ENCODE measurements around the gene KRTAP10-3. TPM values are rescaled to one million over a fixed set of nuclear protein-coding genes. Genes with fewer than 3 reads are reported as not detected.

Gene KRTAP10-3
- total RNA-seq, 1 donor from 2014 or later = not detected

- DNase-seq = peak; percentile 45
- Histone ChIP-seq H3K4me3 (no peak overlapping the region), H3K27ac (no peak overlapping the region), H3K9me3 (no peaks in the 10 kb centered on the region), H3K27me3 (peaks cover 4% of the 10 kb centered on the region), H3K4me1 (no peaks in the 10 kb centered on the region), H3K36me3 (no peaks in the 10 kb centered on the region)
- intact Hi-C loops (cut with DNase I) = no loop called here
- ATAC-seq = peak; percentile 36
- no peak for TF ChIP-seq CTCF (IDR thresholded peaks at IDR 0.05)
These were observed 19.5 kb downstream of the KRTAP10-3 start for GRCh38 chr21:44539046-44539445.

- H3K36me3 ChIP-seq = no peaks in the 10 kb centered on the region
- intact Hi-C loops (cut with DNase I) = no loop called here
- no peaks in the 10 kb centered on the region for H3K4me1 ChIP-seq
- no peak overlapping the region for H3K4me3 ChIP-seq
- peaks cover 4% of the 10 kb centered on the region for H3K27me3 ChIP-seq
- H3K9me3 ChIP-seq = no peaks in the 10 kb centered on the region
- no peak for TF ChIP-seq CTCF (IDR thresholded peaks at IDR 0.05)
- peak; percentile 56 for DNase-seq
- no peak overlapping the region for H3K27ac ChIP-seq
- ATAC-seq = peak; percentile 18
These were observed 20.4 kb downstream of the KRTAP10-3 start for GRCh38 chr21:44537930-44538911.

- intact Hi-C loops (cut with DNase I) = no loop called here
- peak; percentile 34 for DNase-seq
- ATAC-seq = no peak
- TF ChIP-seq CTCF (IDR thresholded peaks at IDR 0.05) = no peak
- Histone ChIP-seq H3K36me3 (no peaks in the 10 kb centered on the region), H3K4me1 (no peaks in the 10 kb centered on the region), H3K4me3 (no peak overlapping the region), H3K27me3 (no peaks in the 10 kb centered on the region), H3K9me3 (no peaks in the 10 kb centered on the region), H3K27ac (no peak overlapping the region)
These were observed 22.6 kb downstream of the KRTAP10-3 start for GRCh38 chr21:44535963-44536362.

GRCh38 chr21:44534688-44535087 is 23.9 kb downstream of the KRTAP10-3 start:
- ATAC-seq = no peak
- Histone ChIP-seq H3K9me3 (no peaks in the 10 kb centered on the region), H3K27me3 (no peaks in the 10 kb centered on the region), H3K27ac (no peak overlapping the region), H3K36me3 (no peaks in the 10 kb centered on the region), H3K4me3 (no peak overlapping the region), H3K4me1 (no peaks in the 10 kb centered on the region)
- intact Hi-C loops (cut with DNase I) = no loop called here
- no peak for TF ChIP-seq CTCF (IDR thresholded peaks at IDR 0.05)
- no peak for DNase-seq

- intact Hi-C loops (cut with DNase I) = no loop called here
- DNase-seq = peak; percentile 53
- Histone ChIP-seq H3K36me3 (no peaks in the 10 kb centered on the region), H3K27ac (no peak overlapping the region), H3K4me3 (no peak overlapping the region), H3K4me1 (no peaks in the 10 kb centered on the region), H3K27me3 (no peaks in the 10 kb centered on the region), H3K9me3 (no peaks in the 10 kb centered on the region)
- no peak for TF ChIP-seq CTCF (IDR thresholded peaks at IDR 0.05)
- no peak for ATAC-seq
These were observed 24.5 kb downstream of the KRTAP10-3 start for GRCh38 chr21:44533891-44534627.

Measured in upper lobe of right lung (tissue), 1 donor.